ENCODE data around the gene CCNT1. TPM values are rescaled to one million over a fixed set of nuclear protein-coding genes. Genes with fewer than 3 reads are reported as not detected.

CCNT1 gene
- polyA plus RNA-seq, 3 donors = 2.3 to 8.3 (median 4.4) TPM

- Histone ChIP-seq H3K9me3 (replicated peaks in 1 of 2; ENCODE audit: control insufficient read depth in 1 of 2, insufficient read depth in 1 of 2, low read length in 2 of 2) (no peaks in the 10 kb centered on the region), H2AFZ (ENCODE audit: insufficient read depth, low read depth, low read length, poor library complexity, severe bottlenecking) (no peak overlapping the region), H3K36me3 (replicated peaks in 1 of 2; ENCODE audit: control insufficient read depth in 1 of 2, insufficient read depth in 2 of 2, low read length in 2 of 2) (peaks cover 56 to 77% of the 10 kb centered on the region in 2 donors), H3K4me3 (replicated peaks in 1 of 3; ENCODE audit: low read depth in 2 of 3, low read length in 3 of 3) (no peak overlapping the region), H4K20me1 (ENCODE audit: insufficient read depth, low read length) (peaks cover 20% of the 10 kb centered on the region), H3K27me3 (ENCODE audit: control insufficient read depth in 2 of 2, insufficient read depth in 2 of 2, low read length in 2 of 2) (no peaks in the 10 kb centered on the region), H3K4me1 (ENCODE audit: control insufficient read depth in 1 of 2, insufficient read depth in 2 of 2, low read length in 2 of 2) (no peaks in the 10 kb centered on the region), H3K79me2 (ENCODE audit: insufficient read depth, low read length) (peaks cover 5% of the 10 kb centered on the region), H3K9ac (ENCODE audit: insufficient read depth, low read length, poor library complexity, severe bottlenecking) (no peak overlapping the region), H3K27ac (ENCODE audit: low read depth in 1 of 2, low read length in 2 of 2) (no peak overlapping the region), H3K4me2 (replicated peaks; ENCODE audit: extremely low read depth, low read length, poor library complexity, severe bottlenecking) (no peak overlapping the region)
- peak overlapping the region in 1 of 7 donors; percentile 15 for H3K27ac Mint-ChIP-seq
- intact Hi-C loops (cut with micrococcal nuclease) = no loop called here
- WGBS (ENCODE audit: insufficient coverage) = 76% methylated on average over 3 of the region's 4 CpGs
- H3K4me1 Mint-ChIP-seq = no peaks in the 10 kb centered on the region
- TF ChIP-seq, protein P1, sequence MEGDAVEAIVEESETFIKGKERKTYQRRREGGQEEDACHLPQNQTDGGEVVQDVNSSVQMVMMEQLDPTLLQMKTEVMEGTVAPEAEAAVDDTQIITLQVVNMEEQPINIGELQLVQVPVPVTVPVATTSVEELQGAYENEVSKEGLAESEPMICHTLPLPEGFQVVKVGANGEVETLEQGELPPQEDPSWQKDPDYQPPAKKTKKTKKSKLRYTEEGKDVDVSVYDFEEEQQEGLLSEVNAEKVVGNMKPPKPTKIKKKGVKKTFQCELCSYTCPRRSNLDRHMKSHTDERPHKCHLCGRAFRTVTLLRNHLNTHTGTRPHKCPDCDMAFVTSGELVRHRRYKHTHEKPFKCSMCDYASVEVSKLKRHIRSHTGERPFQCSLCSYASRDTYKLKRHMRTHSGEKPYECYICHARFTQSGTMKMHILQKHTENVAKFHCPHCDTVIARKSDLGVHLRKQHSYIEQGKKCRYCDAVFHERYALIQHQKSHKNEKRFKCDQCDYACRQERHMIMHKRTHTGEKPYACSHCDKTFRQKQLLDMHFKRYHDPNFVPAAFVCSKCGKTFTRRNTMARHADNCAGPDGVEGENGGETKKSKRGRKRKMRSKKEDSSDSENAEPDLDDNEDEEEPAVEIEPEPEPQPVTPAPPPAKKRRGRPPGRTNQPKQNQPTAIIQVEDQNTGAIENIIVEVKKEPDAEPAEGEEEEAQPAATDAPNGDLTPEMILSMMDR (IDR thresholded peaks at IDR 0.05) = no peak
- H3K36me3 Mint-ChIP-seq = peaks cover 71 to 74% of the 10 kb centered on the region in 2 donors
- peaks cover 0 to 3% (median 0%) of the 10 kb centered on the region in 7 donors for H3K9me3 Mint-ChIP-seq
- no peak for DNase-seq
- peaks cover 0 to 7% (median 3%) of the 10 kb centered on the region in 3 donors for H3K27me3 Mint-ChIP-seq (ENCODE audit: low read depth in 3 of 3)
- no peak overlapping the region for H3K4me3 Mint-ChIP-seq
These were observed 26.1 kb downstream of the CCNT1 start for GRCh38 chr12:48690436-48690835.

DNA sequence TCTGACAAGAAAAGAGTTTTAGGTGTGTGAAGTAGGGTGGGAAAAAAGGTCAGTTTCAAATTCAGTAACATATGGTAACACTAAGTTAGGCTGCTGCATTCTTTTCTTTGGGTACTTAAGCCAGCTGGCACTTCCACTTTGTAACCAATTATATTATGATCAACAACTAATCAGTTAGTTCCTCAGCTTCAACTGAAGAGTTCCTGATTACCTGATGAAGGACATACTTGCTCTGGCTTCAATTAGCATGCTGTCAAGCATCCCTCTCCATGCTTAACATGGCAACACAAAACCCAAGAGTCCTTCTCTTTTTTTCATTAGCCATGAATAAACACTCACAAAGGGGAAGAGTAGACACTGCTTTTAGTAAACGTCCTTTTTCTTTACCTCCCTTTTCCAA is 27.7 kb downstream of the CCNT1 start:
- no peaks in the 10 kb centered on the region for H3K4me1 ChIP-seq (ENCODE audit: control insufficient read depth in 1 of 2, insufficient read depth in 2 of 2, low read length in 2 of 2)
- peaks cover 20% of the 10 kb centered on the region for H4K20me1 ChIP-seq (ENCODE audit: insufficient read depth, low read length)
- no peaks in the 10 kb centered on the region for H3K9me3 ChIP-seq (replicated peaks in 1 of 2; ENCODE audit: control insufficient read depth in 1 of 2, insufficient read depth in 1 of 2, low read length in 2 of 2)
- H2AFZ ChIP-seq (ENCODE audit: insufficient read depth, low read depth, low read length, poor library complexity, severe bottlenecking) = no peak overlapping the region
- Mint-ChIP-seq H3K27me3 (ENCODE audit: low read depth in 3 of 3) (peaks cover 2 to 7% (median 3%) of the 10 kb centered on the region in 3 donors), H3K9me3 (peaks cover 0 to 3% (median 0%) of the 10 kb centered on the region in 7 donors), H3K4me3 (no peak overlapping the region), H3K27ac (no peak overlapping the region), H3K36me3 (peaks cover 55 to 58% of the 10 kb centered on the region in 2 donors), H3K4me1 (no peaks in the 10 kb centered on the region)
- peaks cover 41 to 61% of the 10 kb centered on the region in 2 donors for H3K36me3 ChIP-seq (replicated peaks in 1 of 2; ENCODE audit: control insufficient read depth in 1 of 2, insufficient read depth in 2 of 2, low read length in 2 of 2)
- H3K9ac ChIP-seq (ENCODE audit: insufficient read depth, low read length, poor library complexity, severe bottlenecking) = no peak overlapping the region
- no peaks in the 10 kb centered on the region for H3K27me3 ChIP-seq (ENCODE audit: control insufficient read depth in 2 of 2, insufficient read depth in 2 of 2, low read length in 2 of 2)
- H3K4me2 ChIP-seq (replicated peaks; ENCODE audit: extremely low read depth, low read length, poor library complexity, severe bottlenecking) = no peak overlapping the region
- peaks cover 5% of the 10 kb centered on the region for H3K79me2 ChIP-seq (ENCODE audit: insufficient read depth, low read length)
- DNase-seq = no peak
- no CpG with 5 or more reads among the region's 1 CpG for WGBS (ENCODE audit: insufficient coverage)
- intact Hi-C loops (cut with micrococcal nuclease) = no loop called here
- TF ChIP-seq, protein P1 (IDR thresholded peaks at IDR 0.05) = no peak
- no peak overlapping the region for H3K4me3 ChIP-seq (replicated peaks in 1 of 3; ENCODE audit: low read depth in 2 of 3, low read length in 3 of 3)
- H3K27ac ChIP-seq (ENCODE audit: low read depth in 1 of 2, low read length in 2 of 2) = no peak overlapping the region

All from CD14-positive monocyte (primary cell).